GM21447 (cell line): ENCODE measurements around the gene SPRED2.
"Not testable (repeated sequence)": the region's sequence is repeated elsewhere in the genome, so short reads cannot be mapped to it uniquely, and the experiment has no call there.

ENCODE experiments used
- ATAC-seq: cut with Tn5 transposase; IDR thresholded peaks from one replicate; pipeline ENCODE4 v1.9.1; 2021; ENCODE audit not compliant: unreplicated experiment

The SPRED2 gene

GRCh38 chr2:65345631-65346030 is 86.8 kb downstream of the SPRED2 start:
- ATAC-seq, result no peak

- no peak for ATAC-seq
Observed at GRCh38 chr2:65344689-65345088, 87.7 kb downstream of the SPRED2 start.

GRCh38 chr2:65344182-65344581 is 88.2 kb downstream of the SPRED2 start:
- ATAC-seq, result no peak

GRCh38 chr2:65343386-65343785 is 89.0 kb downstream of the SPRED2 start:
- ATAC-seq, result no peak

- no peak for ATAC-seq
Observed at GRCh38 chr2:65340898-65341681, 91.3 kb downstream of the SPRED2 start.

GRCh38 chr2:65339648-65340047 is 92.8 kb downstream of the SPRED2 start:
- ATAC-seq, result no peak

- ATAC-seq, result not testable (repeated sequence)
Observed at GRCh38 chr2:65338830-65339495, 93.4 kb downstream of the SPRED2 start.

- not testable (repeated sequence) for ATAC-seq
Observed at GRCh38 chr2:65337915-65338314, 94.5 kb downstream of the SPRED2 start.

- ATAC-seq, result no peak
Observed at GRCh38 chr2:65334714-65335113, 97.7 kb downstream of the SPRED2 start.

GRCh38 chr2:65331336-65332025 is 100.9 kb downstream of the SPRED2 start:
- ATAC-seq, result no peak

- no peak for ATAC-seq
Observed at GRCh38 chr2:65329525-65329924, 102.9 kb downstream of the SPRED2 start.

- ATAC-seq, result no peak
Observed at GRCh38 chr2:65326276-65326675, 106.1 kb downstream of the SPRED2 start.

GRCh38 chr2:65325066-65325465 is 107.3 kb downstream of the SPRED2 start:
- no peak for ATAC-seq

- ATAC-seq, result no peak
Observed at GRCh38 chr2:65320946-65321345, 111.5 kb downstream of the SPRED2 start.

- ATAC-seq, result peak; percentile 60
Observed at GRCh38 chr2:65320042-65320725, 112.2 kb downstream of the SPRED2 start.

- no peak for ATAC-seq
Observed at GRCh38 chr2:65319674-65320041, 112.7 kb downstream of the SPRED2 start.

GRCh38 chr2:65319072-65319673 is 113.2 kb downstream of the SPRED2 start:
- no peak for ATAC-seq

GRCh38 chr2:65317841-65318240 is 114.6 kb downstream of the SPRED2 start:
- ATAC-seq, result no peak

GRCh38 chr2:65317351-65317750 is 115.0 kb downstream of the SPRED2 start:
- not testable (repeated sequence) for ATAC-seq

- ATAC-seq, result no peak
Observed at GRCh38 chr2:65316072-65316471, 116.3 kb downstream of the SPRED2 start.
